IPS-18a (cell line): ENCODE results near the gene CDH4.

Experiments
- H3K27ac ChIP-seq: one replicate; pipeline ENCODE4 v1.5.1; 2013; ENCODE audit warnings: low read length
- H3K27me3 ChIP-seq: one replicate; pipeline ENCODE4 v1.6.1; 2013; ENCODE audit warnings: mild to moderate bottlenecking, low read length; ENCODE audit not compliant: control insufficient read depth, insufficient read depth
- H3K36me3 ChIP-seq: one replicate; pipeline ENCODE4 v1.6.1; 2013; ENCODE audit warnings: low read depth, low read length; ENCODE audit not compliant: control insufficient read depth
- H3K4me1 ChIP-seq: one replicate; pipeline ENCODE4 v1.6.1; 2013; ENCODE audit warnings: low read depth, low read length; ENCODE audit not compliant: control insufficient read depth
- H3K4me3 ChIP-seq: one replicate; pipeline ENCODE4 v1.5.1; 2013; ENCODE audit warnings: low read length
- H3K9ac ChIP-seq: one replicate; pipeline ENCODE4 v1.6.1; 2013; ENCODE audit warnings: mild to moderate bottlenecking, low read length, moderate library complexity
- H3K9me3 ChIP-seq: one replicate; pipeline ENCODE4 v1.6.1; 2013; ENCODE audit warnings: low read depth, low read length; ENCODE audit not compliant: control insufficient read depth

CDH4 gene

GRCh38 chr20:61580958-61581824, 329.1 kb downstream of the CDH4 start:
- Histone ChIP-seq H3K4me1 (no peaks in the 10 kb centered on the region), H3K9ac (no peak overlapping the region), H3K4me3 (no peak overlapping the region), H3K9me3 (no peaks in the 10 kb centered on the region), H3K27ac (no peak overlapping the region), H3K36me3 (no peaks in the 10 kb centered on the region), H3K27me3 (peaks cover 4% of the 10 kb centered on the region)

GRCh38 chr20:61581825-61582188, 329.7 kb downstream of the CDH4 start:
- no peak overlapping the region for H3K27ac ChIP-seq
- H3K36me3 ChIP-seq, result no peaks in the 10 kb centered on the region
- no peak overlapping the region for H3K9ac ChIP-seq
- H3K4me3 ChIP-seq, result no peak overlapping the region
- H3K27me3 ChIP-seq, result peaks cover 4% of the 10 kb centered on the region
- H3K4me1 ChIP-seq, result no peaks in the 10 kb centered on the region
- no peaks in the 10 kb centered on the region for H3K9me3 ChIP-seq

- no peaks in the 10 kb centered on the region for H3K4me1 ChIP-seq
- no peaks in the 10 kb centered on the region for H3K9me3 ChIP-seq
- H3K27me3 ChIP-seq, result peaks cover 4% of the 10 kb centered on the region
- H3K9ac ChIP-seq, result no peak overlapping the region
- no peaks in the 10 kb centered on the region for H3K36me3 ChIP-seq
- H3K4me3 ChIP-seq, result no peak overlapping the region
- H3K27ac ChIP-seq, result no peak overlapping the region
Observed at GRCh38 chr20:61582196-61582923, 330.3 kb downstream of the CDH4 start.

GRCh38 chr20:61583356-61583755, 331.3 kb downstream of the CDH4 start:
- H3K4me1 ChIP-seq, result peaks cover under 1% of the 10 kb centered on the region
- no peaks in the 10 kb centered on the region for H3K36me3 ChIP-seq
- no peak overlapping the region for H3K27ac ChIP-seq
- no peak overlapping the region for H3K9ac ChIP-seq
- H3K27me3 ChIP-seq, result peaks cover 4% of the 10 kb centered on the region
- no peaks in the 10 kb centered on the region for H3K9me3 ChIP-seq
- no peak overlapping the region for H3K4me3 ChIP-seq

GRCh38 chr20:61584851-61585250, 332.8 kb downstream of the CDH4 start:
- H3K27ac ChIP-seq, result no peak overlapping the region
- peaks cover 4% of the 10 kb centered on the region for H3K27me3 ChIP-seq

GRCh38 chr20:61585764-61586163, 333.7 kb downstream of the CDH4 start:
- no peak overlapping the region for H3K9ac ChIP-seq
- no peaks in the 10 kb centered on the region for H3K36me3 ChIP-seq
- no peaks in the 10 kb centered on the region for H3K9me3 ChIP-seq
- H3K4me1 ChIP-seq, result peaks cover 12% of the 10 kb centered on the region
- peaks cover 4% of the 10 kb centered on the region for H3K27me3 ChIP-seq
- no peak overlapping the region for H3K27ac ChIP-seq
- no peak overlapping the region for H3K4me3 ChIP-seq

More at GRCh38 chr20:61584851-61585250, 332.8 kb downstream of the CDH4 start:
- Histone ChIP-seq H3K4me1 (peaks cover 12% of the 10 kb centered on the region), H3K9me3 (no peaks in the 10 kb centered on the region), H3K36me3 (no peaks in the 10 kb centered on the region), H3K4me3 (no peak overlapping the region), H3K9ac (no peak overlapping the region)

GRCh38 chr20:61587036-61587435, 335.0 kb downstream of the CDH4 start:
- Histone ChIP-seq H3K9ac (no peak overlapping the region), H3K36me3 (no peaks in the 10 kb centered on the region), H3K27ac (no peak overlapping the region), H3K4me1 (peaks cover 12% of the 10 kb centered on the region), H3K4me3 (no peak overlapping the region), H3K9me3 (peaks cover 2% of the 10 kb centered on the region), H3K27me3 (peaks cover 4% of the 10 kb centered on the region)

GRCh38 chr20:61587681-61588289, 335.7 kb downstream of the CDH4 start:
- H3K4me3 ChIP-seq, result no peak overlapping the region
- no peak overlapping the region for H3K27ac ChIP-seq
- H3K9ac ChIP-seq, result no peak overlapping the region
- peaks cover 12% of the 10 kb centered on the region for H3K4me1 ChIP-seq
- H3K36me3 ChIP-seq, result no peaks in the 10 kb centered on the region
- peaks cover 5% of the 10 kb centered on the region for H3K9me3 ChIP-seq
- H3K27me3 ChIP-seq, result no peaks in the 10 kb centered on the region

GRCh38 chr20:61588411-61589385, 336.6 kb downstream of the CDH4 start:
- peaks cover 12% of the 10 kb centered on the region for H3K4me1 ChIP-seq
- H3K4me3 ChIP-seq, result no peak overlapping the region
- no peaks in the 10 kb centered on the region for H3K27me3 ChIP-seq
- no peak overlapping the region for H3K27ac ChIP-seq
- H3K36me3 ChIP-seq, result no peaks in the 10 kb centered on the region
- H3K9ac ChIP-seq, result no peak overlapping the region
- H3K9me3 ChIP-seq, result peaks cover 5% of the 10 kb centered on the region

GRCh38 chr20:61590236-61590635, 338.2 kb downstream of the CDH4 start:
- Histone ChIP-seq H3K27me3 (no peaks in the 10 kb centered on the region), H3K4me3 (no peak overlapping the region), H3K9ac (no peak overlapping the region), H3K27ac (no peak overlapping the region), H3K4me1 (peaks cover 12% of the 10 kb centered on the region), H3K36me3 (no peaks in the 10 kb centered on the region), H3K9me3 (peaks cover 5% of the 10 kb centered on the region)

- Histone ChIP-seq H3K9ac (no peak overlapping the region), H3K27ac (no peak overlapping the region), H3K4me3 (no peak overlapping the region), H3K4me1 (peaks cover 15% of the 10 kb centered on the region), H3K9me3 (peaks cover 5% of the 10 kb centered on the region), H3K27me3 (no peaks in the 10 kb centered on the region), H3K36me3 (no peaks in the 10 kb centered on the region)
Observed at GRCh38 chr20:61593516-61593915, 341.5 kb downstream of the CDH4 start.
